Large intestine (tissue), 3 donors: ENCODE measurements around the gene NLK. TPM values are rescaled to one million over a fixed set of nuclear protein-coding genes. Genes with fewer than 3 reads are reported as not detected.

Experiments used
- DNase-seq, 2 donors: peaks; one replicate each; pipeline versions ENCODE4 v3.0.0 to v3.0.0-alpha.2; 2013
- H3K27ac ChIP-seq: one replicate; pipeline ENCODE4 v1.5.1; 2013; ENCODE audit warnings: low read length
- H3K27me3 ChIP-seq: 2 replicates; pipeline ENCODE4 v1.6.1; 2013; ENCODE audit warnings: low read length; ENCODE audit not compliant: control insufficient read depth, insufficient read depth
- H3K36me3 ChIP-seq: 2 replicates; pipeline ENCODE4 v1.6.1; 2013; ENCODE audit warnings: low read length; ENCODE audit not compliant: control insufficient read depth, insufficient read depth
- H3K4me1 ChIP-seq: one replicate; pipeline ENCODE4 v1.6.1; 2013; ENCODE audit warnings: low read length; ENCODE audit not compliant: control insufficient read depth, insufficient read depth
- H3K4me3 ChIP-seq: one replicate; pipeline ENCODE4 v1.5.1; 2013; ENCODE audit warnings: low read length
- H3K9me3 ChIP-seq: one replicate; pipeline ENCODE4 v1.6.1; 2013; ENCODE audit warnings: mild to moderate bottlenecking, low read depth, low read length, moderate library complexity; ENCODE audit not compliant: control insufficient read depth
- WGBS: methylation state at CpG from one replicate; pipeline ENCODE4 v1.1.5; 2013; ENCODE audit warnings: low lambda C conversion rate; ENCODE audit not compliant: insufficient coverage; 5-methylcytosine and 5-hydroxymethylcytosine counted together
- polyA plus RNA-seq: library from polyadenylated mRNA; unstranded; fragments of 120-200 nt; gene quantifications from one replicate; pipeline ENCODE4 v1.2.1, GENCODE V29; 2013

The NLK gene
- polyA plus RNA-seq, 1 donor = 13.9 TPM

DNA sequence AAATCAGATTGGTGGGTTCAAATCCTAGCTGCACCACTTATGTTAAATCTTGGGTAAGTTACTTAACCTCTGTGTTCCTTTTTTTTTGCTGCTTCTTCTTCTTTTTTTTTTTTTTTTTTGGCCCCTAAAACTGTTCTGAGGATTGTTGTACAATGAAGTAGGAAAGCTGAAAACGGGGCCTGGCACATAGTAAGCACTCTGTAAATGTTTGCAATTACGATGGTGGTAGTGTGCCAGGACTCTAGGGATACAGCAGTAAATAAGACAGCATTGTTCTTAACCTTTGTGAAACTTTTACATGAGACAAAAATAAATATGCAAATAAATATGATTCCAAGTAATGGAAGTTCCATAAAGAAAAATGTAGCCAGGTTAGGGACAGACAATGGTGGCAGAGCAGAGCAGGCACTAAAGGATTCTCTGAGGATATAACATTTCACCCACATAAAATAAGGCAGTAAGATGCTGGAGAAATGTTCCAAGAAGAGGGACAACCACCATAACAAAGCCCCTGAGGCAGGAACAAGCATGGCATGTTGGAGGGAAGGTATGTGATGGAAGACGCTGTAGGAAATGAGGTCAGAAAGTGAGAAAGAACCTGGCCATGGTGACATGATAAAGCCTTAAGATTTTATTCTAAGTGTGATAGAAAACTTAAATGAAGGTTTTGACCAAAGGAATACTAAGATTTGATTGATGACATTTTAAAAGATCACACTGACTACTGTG lies 127.3 kb downstream of the NLK start:
- Histone ChIP-seq H3K27ac (no peak overlapping the region), H3K9me3 (no peaks in the 10 kb centered on the region), H3K4me1 (peaks cover 22% of the 10 kb centered on the region), H3K4me3 (no peak overlapping the region), H3K36me3 (peaks cover 11% of the 10 kb centered on the region), H3K27me3 (no peaks in the 10 kb centered on the region)
- WGBS = 100% methylated on average over 1 of the region's 3 CpGs
- no peak for DNase-seq

DNA sequence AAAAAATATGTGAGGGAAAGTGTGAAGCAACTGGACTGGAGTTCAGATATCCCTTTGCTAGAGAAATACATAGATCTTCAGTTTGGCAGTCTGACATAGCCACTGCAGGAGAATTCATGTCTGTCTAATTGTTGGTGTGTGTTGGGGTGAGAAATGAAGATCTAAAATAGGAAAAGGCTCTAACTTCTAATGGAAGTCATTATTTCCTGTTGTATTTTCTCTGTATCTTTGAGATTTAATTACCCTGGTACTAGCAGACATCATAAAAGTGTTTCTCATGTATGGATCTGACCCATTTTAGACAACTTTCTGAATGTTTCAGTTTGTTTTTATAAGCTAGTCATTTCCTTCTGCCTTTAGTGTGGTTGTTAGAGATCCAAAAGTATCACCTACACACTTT lies 128.3 kb downstream of the NLK start:
- Histone ChIP-seq H3K27ac (no peak overlapping the region), H3K4me3 (no peak overlapping the region), H3K9me3 (no peaks in the 10 kb centered on the region), H3K4me1 (peaks cover 22% of the 10 kb centered on the region), H3K27me3 (no peaks in the 10 kb centered on the region), H3K36me3 (peaks cover 11% of the 10 kb centered on the region)
- no peak for DNase-seq

DNA sequence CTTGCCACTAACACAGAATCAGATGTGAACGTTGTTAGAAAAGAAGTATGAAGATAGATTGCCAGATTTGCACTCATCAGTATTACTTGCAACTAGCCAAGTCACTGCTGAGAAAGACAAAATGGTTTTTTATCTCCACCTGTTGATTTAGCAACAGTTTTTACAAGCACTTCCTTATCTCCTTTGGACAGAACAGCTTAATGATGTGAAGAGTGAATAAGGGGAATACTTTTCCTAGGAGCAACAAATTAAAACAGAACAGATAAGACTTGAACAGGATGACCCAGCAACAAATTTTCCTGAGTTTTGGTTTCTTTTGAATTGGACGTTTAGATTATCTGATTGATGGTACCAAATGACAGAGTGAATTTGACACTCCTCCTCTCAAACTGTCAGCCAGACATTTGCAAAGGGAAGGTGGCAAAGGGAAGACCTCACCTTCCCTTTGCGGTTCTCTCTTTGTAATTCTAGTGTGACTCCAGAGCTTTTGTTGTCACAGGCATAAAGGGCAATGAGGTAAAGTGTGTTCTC lies 130.6 kb downstream of the NLK start:
- Histone ChIP-seq H3K4me3 (no peak overlapping the region), H3K9me3 (no peaks in the 10 kb centered on the region), H3K27ac (peak overlapping the region; percentile 28), H3K27me3 (no peaks in the 10 kb centered on the region), H3K4me1 (peaks cover 22% of the 10 kb centered on the region), H3K36me3 (peaks cover 11% of the 10 kb centered on the region)
- WGBS = no CpG with 5 or more reads among the region's 3 CpGs
- peak; percentile 19 to 63 for DNase-seq

DNA sequence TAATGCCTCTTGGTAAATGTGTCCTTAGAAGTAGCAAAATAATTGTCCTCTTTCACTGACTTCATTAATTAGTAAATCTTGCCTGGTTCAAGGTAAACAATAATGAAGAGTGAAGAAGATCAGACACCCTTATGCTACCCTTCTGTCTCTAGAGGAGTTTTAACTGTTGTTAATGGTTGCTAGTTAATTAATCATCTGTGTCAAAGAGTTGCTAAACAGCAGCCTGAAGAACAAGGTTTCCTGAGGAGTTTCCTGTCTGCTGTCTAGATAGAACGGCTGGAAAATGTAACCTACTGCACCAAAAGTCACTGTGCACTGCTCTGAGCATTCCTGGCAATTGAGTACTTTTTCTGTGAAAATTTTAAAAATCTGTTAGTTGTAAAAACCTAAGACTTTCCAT lies 131.3 kb downstream of the NLK start:
- Histone ChIP-seq H3K4me3 (no peak overlapping the region), H3K9me3 (no peaks in the 10 kb centered on the region), H3K4me1 (peaks cover 22% of the 10 kb centered on the region), H3K36me3 (peaks cover 8% of the 10 kb centered on the region), H3K27ac (no peak overlapping the region), H3K27me3 (no peaks in the 10 kb centered on the region)
- no CpG with 5 or more reads among the region's 1 CpG for WGBS
- DNase-seq = peak in 1 of 2 donors; percentile 40

DNA sequence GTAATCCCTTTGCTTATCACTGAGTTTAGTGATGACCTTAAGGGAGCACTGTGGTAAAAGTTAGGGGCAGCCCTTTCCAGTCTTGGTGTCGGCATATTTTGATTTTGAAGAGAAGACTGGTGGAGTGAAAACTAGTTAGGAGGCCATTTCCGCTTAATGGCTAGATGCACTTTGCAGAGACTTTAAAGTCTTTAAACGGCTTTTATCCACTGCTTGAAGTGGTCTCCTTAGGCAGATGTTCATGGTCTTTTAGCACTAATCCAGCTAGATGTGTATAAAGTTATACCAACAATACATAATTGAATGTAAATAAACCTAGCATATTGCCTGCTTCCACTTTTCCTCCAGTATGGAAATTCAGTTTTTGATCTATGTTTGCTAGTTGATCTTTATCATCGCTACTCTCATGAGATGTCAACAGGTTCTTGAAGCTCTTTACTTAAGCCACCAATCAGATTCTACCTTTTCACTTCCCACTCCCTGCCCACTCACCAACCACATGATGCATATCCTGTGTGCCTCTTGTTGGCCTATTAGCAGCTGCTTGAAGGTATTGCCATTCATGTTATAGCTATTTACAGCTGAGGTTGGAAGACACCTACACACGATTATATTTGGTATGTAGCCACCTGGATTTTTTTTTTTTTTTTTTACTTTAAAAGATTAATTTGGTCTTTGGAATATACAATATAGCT lies 132.0 kb downstream of the NLK start:
- Histone ChIP-seq H3K4me3 (no peak overlapping the region), H3K36me3 (peaks cover 6% of the 10 kb centered on the region), H3K27ac (no peak overlapping the region), H3K9me3 (no peaks in the 10 kb centered on the region), H3K27me3 (no peaks in the 10 kb centered on the region), H3K4me1 (peaks cover 22% of the 10 kb centered on the region)
- 72% methylated on average over 2 of the region's 5 CpGs for WGBS
- DNase-seq = no peak

DNA sequence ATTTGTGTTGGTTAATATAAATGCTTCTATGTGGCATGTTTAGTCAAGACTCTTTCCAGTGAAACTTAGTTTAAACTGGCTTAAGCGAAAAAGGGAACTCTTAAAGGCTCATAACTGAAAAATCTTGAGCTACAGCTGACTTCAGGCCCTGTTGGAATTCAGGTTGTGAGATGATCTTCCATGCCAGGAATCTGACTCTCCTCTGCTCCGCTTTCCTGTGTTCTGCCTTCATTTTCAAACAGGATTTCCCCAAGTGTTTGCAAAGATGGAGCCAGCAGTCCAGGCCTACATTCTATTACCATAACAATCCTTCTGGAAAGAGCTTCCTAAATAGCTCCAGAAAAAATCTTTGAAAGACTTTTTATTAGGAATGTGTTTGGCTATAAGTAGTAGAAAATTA lies 134.9 kb downstream of the NLK start:
- no CpG with 5 or more reads among the region's 2 CpGs for WGBS
- Histone ChIP-seq H3K4me1 (peaks cover 20% of the 10 kb centered on the region), H3K27ac (no peak overlapping the region), H3K36me3 (no peaks in the 10 kb centered on the region), H3K4me3 (no peak overlapping the region), H3K9me3 (no peaks in the 10 kb centered on the region), H3K27me3 (no peaks in the 10 kb centered on the region)
- DNase-seq = no peak

DNA sequence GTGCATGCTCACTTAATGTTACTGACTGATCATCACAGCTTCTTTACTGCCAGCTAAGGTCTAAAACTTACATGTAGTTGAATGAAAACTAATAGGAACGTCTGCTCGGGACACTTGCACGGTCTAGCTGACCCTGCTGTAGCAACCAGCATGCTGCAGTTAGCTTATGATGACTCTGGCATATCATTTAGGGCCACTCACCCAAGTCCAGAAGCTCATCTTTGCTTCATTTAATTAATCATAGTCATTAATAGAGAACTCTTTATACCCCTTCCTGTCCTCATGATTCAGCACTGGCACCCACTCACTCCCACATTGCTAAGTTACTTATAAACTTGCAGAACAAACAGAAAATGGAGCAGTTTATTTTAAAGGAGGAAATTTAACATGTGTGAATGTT lies 136.3 kb downstream of the NLK start:
- Histone ChIP-seq H3K4me1 (peaks cover 6% of the 10 kb centered on the region), H3K36me3 (no peaks in the 10 kb centered on the region), H3K4me3 (no peak overlapping the region), H3K27ac (no peak overlapping the region), H3K9me3 (no peaks in the 10 kb centered on the region), H3K27me3 (no peaks in the 10 kb centered on the region)
- DNase-seq = no peak
- no CpG with 5 or more reads among the region's 3 CpGs for WGBS

DNA sequence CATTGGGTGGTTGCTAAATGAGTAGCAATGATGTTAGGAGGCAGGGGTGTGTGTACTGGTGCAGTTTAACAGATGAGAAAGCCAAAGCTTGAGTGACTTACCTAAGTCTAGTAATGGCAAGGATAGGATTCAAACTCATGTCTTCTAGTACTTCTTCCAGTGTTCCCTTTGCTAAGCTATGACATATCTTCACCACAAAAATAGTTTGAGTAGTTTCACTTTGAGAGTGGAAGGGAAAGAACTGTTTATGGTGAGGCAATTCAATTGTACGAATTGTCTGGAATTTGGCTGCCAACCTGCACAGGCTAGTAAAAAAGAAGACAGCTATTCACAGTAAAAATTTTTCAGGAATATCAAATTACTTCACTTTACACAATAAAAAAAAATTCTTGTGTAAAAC lies 138.0 kb downstream of the NLK start:
- no peak for DNase-seq
- Histone ChIP-seq H3K27ac (no peak overlapping the region), H3K36me3 (peaks cover under 1% of the 10 kb centered on the region), H3K9me3 (no peaks in the 10 kb centered on the region), H3K27me3 (no peaks in the 10 kb centered on the region), H3K4me3 (no peak overlapping the region), H3K4me1 (no peaks in the 10 kb centered on the region)
- WGBS = 71% methylated on average over 1 of the region's 1 CpG

DNA sequence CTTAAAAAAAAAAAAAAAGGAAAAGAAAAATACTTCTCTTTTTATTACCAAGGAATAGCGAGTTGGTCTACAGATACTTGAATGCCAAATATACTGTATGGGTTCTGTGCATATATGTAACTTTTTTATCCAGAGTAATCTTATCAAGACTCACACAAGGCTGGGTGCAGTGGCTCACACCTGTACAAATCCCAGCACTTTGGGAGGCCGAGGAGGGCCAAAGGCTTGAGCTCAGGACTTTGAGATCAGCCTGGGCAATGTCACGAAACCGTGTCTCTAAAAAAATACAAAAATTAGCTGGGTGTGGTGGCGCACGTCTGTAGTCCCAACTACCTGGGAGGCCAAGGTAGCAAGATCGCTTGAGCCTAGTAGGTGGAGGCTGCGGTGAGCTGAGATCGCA lies 139.1 kb downstream of the NLK start:
- H3K27me3 ChIP-seq = no peaks in the 10 kb centered on the region
- H3K27ac ChIP-seq = no peak overlapping the region
- DNase-seq = no peak
- no peaks in the 10 kb centered on the region for H3K9me3 ChIP-seq
- peaks cover 6% of the 10 kb centered on the region for H3K36me3 ChIP-seq
- no peaks in the 10 kb centered on the region for H3K4me1 ChIP-seq
- no CpG with 5 or more reads among the region's 9 CpGs for WGBS
- no peak overlapping the region for H3K4me3 ChIP-seq

DNA sequence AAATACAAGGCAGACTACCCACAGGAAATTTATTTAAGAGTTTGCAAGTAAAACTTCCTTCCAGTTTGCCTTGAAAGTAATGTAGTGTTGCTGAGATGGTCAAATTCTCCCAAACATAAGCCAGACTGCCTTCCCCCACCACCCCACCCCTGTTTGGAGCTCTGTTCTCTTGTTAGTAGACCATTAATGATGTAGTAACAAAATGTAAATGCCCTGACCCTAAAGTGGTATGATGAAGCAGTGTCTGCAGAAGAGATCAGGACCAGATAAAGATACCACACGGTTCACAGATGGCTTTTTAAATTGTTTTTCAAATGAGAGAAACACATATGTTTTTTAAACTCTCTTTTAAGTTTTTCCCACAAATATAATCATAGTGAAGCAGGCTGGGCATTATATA lies 140.1 kb downstream of the NLK start:
- WGBS = 80% methylated on average over 1 of the region's 1 CpG
- Histone ChIP-seq H3K4me1 (no peaks in the 10 kb centered on the region), H3K9me3 (no peaks in the 10 kb centered on the region), H3K4me3 (no peak overlapping the region), H3K27me3 (no peaks in the 10 kb centered on the region), H3K36me3 (peaks cover 8% of the 10 kb centered on the region), H3K27ac (no peak overlapping the region)
- no peak for DNase-seq
